IPS-11a (cell line): ENCODE data around the gene ATG16L1.
"Not testable (repeated sequence)": the region's sequence is repeated elsewhere in the genome, so short reads cannot be mapped to it uniquely, and the experiment has no call there.

ENCODE experiments used
- H3K4me3 ChIP-seq: one replicate; pipeline ENCODE4 v1.5.1; 2013; ENCODE audit warnings: low read depth, low read length, control low read depth

ATG16L1 gene

GRCh38 chr2:233328922-233329321 lies 77.4 kb downstream of the ATG16L1 start:
- no peak overlapping the region for H3K4me3 ChIP-seq

- no peak overlapping the region for H3K4me3 ChIP-seq
Observed at GRCh38 chr2:233329489-233330135, 78.1 kb downstream of the ATG16L1 start.

- no peak overlapping the region for H3K4me3 ChIP-seq
Observed at GRCh38 chr2:233331536-233331935, 80.1 kb downstream of the ATG16L1 start.

GRCh38 chr2:233332125-233332524 lies 80.7 kb downstream of the ATG16L1 start:
- H3K4me3 ChIP-seq = no peak overlapping the region

DNA sequence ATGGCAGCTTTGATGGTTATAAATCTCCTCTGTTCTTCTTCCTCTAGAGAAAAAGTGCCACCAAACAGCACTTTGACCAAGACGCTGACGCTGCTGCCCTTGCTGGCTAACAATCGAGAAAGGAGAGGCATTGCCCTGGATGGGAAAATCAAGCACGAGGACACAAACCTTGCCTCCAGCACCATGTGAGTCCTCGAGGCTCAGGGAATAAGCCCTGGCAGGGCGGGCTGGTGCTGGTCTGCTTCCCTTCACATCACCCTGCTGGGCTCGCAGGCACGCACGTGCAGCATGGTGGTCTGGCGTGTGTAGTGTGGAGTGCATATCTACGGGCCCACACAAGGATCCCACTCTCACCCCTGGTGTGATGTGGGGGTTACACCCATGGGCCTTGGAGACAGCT lies 83.4 kb downstream of the ATG16L1 start:
- no peak overlapping the region for H3K4me3 ChIP-seq

GRCh38 chr2:233336091-233336490 lies 84.6 kb downstream of the ATG16L1 start:
- H3K4me3 ChIP-seq = not testable (repeated sequence)

DNA sequence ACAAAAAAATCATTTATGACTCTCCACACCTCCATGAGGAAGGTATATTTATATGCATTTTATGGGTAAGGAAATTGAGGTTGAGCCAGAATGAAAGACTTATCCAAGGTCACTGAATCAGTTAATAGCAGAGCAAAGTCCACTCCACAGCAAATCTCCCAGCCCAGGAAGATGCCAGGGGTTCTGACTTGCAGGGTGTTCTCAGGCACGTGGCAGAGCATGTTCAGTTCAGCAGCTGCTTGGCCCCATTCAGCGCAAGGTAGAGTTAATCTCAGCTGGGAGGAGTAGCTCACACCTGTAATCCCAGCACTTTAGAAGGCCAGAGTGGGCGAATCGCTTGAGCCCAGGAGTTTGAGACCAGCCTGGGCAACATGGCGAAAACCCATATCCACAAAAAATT lies 85.1 kb downstream of the ATG16L1 start:
- no peak overlapping the region for H3K4me3 ChIP-seq

DNA sequence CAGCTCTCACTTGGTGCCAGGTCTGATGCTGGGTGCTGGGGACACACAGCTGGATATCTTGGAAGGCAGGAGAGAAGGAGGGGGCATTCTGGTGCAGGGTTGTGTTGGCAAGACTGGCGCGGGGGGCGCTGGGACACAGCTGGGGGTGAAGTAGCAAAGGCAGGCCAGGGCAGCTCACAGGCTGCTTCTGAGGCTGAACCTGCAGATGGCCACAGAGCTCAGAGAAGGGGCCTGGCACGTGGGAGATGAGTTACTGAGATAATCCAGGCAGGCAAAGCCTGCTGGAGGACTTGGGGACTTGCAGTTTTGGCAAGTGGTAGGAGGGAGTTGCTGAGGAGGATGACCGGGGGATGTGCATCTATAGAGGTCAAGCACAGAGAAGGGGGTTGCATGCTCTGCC lies 86.6 kb downstream of the ATG16L1 start:
- H3K4me3 ChIP-seq = no peak overlapping the region

DNA sequence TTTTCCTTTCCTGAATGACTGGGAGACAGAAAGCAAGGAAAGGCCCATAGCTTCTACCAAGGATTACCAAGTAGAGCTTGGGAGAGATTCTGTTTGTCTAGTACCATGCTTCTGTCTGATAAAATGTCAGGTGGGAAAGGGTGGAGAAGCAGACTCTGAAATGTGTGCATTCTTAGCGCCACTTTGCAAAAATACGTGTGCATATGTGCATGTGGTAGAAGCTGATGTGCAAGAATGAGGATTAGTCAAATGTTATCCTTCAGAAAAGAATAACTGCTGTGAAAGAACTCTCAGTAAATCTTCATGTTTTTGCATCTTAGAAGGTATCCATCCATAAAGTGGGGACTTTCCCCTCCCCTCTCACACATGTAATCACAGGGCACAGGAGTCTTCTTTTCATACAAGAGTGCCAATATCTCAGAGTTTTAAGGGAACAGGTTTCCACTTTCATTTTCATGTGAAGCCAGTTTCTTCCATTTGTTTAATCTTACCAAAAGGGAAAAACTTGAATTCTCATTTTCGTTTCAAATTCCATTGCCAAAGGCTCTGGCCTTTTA lies 87.4 kb downstream of the ATG16L1 start:
- H3K4me3 ChIP-seq = no peak overlapping the region

DNA sequence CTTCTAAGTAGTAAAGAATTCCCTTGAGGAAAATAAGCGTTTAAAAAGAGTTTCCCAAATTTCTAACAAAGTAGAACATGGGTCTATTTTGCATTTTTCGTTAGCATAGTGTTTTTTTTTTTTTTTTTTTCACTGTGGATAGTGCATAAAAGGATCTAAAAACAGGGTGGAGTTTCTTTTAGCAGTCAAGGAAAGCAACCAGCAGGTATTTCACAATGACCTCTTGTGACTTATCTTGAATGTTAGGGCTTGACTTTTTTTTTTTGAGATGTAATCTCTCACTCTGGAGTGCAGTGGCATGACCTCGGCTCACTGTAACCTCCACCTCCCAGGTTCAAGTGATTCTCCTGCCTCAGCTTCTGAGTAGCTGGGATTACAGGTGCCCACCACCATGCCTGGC lies 88.0 kb downstream of the ATG16L1 start:
- no peak overlapping the region for H3K4me3 ChIP-seq

DNA sequence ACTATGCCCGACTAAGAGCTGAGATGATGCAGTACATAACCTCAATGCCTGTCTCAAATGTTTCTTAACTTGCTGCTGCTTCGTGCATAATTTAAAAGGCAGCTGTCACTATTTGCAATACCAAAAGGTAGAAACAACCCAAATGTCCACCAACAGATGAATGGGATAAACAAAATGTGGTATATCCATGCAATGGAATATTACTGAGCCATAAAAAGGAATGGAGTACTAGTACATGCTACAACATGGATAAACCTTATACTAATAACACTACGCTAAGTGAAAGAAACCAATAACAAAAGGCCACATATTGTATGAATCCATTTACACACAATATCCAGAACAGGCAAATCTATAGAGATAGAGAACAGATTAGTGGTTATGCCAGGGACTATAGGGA lies 89.8 kb downstream of the ATG16L1 start:
- H3K4me3 ChIP-seq = no peak overlapping the region

DNA sequence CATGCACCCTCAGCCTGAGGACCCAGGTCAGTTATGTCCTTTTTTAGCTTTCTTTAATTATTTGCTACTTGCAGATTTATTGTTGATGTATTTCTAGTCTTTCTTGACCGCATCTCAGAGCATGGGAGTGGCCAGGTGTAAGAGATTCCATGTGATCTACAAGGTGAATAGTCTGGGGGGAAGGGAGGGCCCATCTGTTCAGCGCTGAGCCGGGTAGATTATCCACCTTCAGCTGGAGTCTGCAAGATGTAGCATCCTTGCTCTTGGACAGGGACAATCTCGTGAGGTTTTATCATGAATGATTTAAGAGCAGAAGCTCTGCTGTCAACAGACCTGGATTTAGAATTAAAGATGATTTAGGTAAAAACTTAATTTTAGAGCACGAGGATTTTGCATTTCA lies 90.8 kb downstream of the ATG16L1 start:
- no peak overlapping the region for H3K4me3 ChIP-seq

DNA sequence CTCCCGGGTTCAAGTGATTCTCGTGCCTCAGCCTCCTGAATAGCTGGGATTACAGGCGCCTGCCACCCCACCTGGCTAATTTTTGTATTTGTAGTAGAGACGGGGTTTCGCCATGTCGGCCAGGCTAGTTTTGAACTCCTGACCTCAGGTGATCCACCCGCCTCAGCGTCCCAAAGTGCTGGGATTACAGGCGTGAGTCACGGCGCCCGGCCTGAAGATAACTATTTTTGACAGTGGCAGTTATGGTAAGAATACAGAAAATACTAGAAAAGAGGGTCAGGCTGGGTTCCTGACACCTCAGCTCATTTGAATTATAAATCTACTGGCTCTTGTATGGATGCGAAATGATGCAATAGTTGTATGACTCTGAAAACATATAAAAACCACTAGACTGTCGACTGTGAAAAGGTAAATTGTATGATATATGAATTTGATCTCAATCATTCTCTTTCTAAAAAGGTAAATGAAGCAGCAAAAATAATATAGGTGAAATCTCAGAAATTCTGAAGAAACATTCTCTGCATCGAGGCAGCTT lies 91.8 kb downstream of the ATG16L1 start:
- no peak overlapping the region for H3K4me3 ChIP-seq
